Loucy (cell line): ENCODE measurements around the gene ATXN7L1.
A peak's percentile ranks its signal among the peaks of the same experiment; 100 is the strongest.

ENCODE experiments used
- H2AFZ ChIP-seq: fragments of 200-600 bp; sonication (generic); 2 replicates; pipeline ENCODE4 v1.6.0; 2016; ENCODE audit warnings: antibody characterized with exemption, mild to moderate bottlenecking, low read length, moderate library complexity
- H3F3A ChIP-seq: fragments of 200-600 bp; 2 replicates; pipeline ENCODE4 v1.6.0; 2016; ENCODE audit warnings: antibody characterized with exemption, low read depth, mild to moderate bottlenecking
- H3K27me3 ChIP-seq: fragments of 200-600 bp; sonication (generic); 2 replicates; pipeline ENCODE4 v1.6.1; 2014; ENCODE audit warnings: low read length, mild to moderate bottlenecking; ENCODE audit not compliant: insufficient read depth, poor library complexity, severe bottlenecking
- H3K36me3 ChIP-seq: fragments of 200-600 bp; sonication (generic); 2 replicates; pipeline ENCODE4 v1.6.1; 2016; ENCODE audit warnings: low read length; ENCODE audit not compliant: insufficient read depth
- H3K4me1 ChIP-seq: fragments of 200-600 bp; sonication (generic); 2 replicates; pipeline ENCODE4 v1.5.1; 2014; ENCODE audit warnings: low read length, mild to moderate bottlenecking; ENCODE audit not compliant: insufficient read depth, poor library complexity, severe bottlenecking
- H3K4me2 ChIP-seq: fragments of 200-600 bp; sonication (generic); 2 replicates; pipeline ENCODE4 v1.6.0; 2014; ENCODE audit warnings: antibody characterized with exemption, low read length, low read depth, mild to moderate bottlenecking; ENCODE audit not compliant: poor library complexity, severe bottlenecking
- H3K4me3 ChIP-seq: fragments of 200-600 bp; sonication (generic); 2 replicates; pipeline ENCODE4 v1.5.1; 2014; ENCODE audit warnings: low read length, mild to moderate bottlenecking, mixed read lengths; ENCODE audit not compliant: poor library complexity, severe bottlenecking
- H3K79me2 ChIP-seq: fragments of 200-600 bp; sonication (generic); 2 replicates; pipeline ENCODE4 v1.6.1; 2014; ENCODE audit warnings: low read length; ENCODE audit not compliant: insufficient read depth
- H3K9ac ChIP-seq: fragments of 200-600 bp; sonication (generic); 2 replicates; pipeline ENCODE4 v1.6.0; 2014; ENCODE audit warnings: mild to moderate bottlenecking, low read depth, low read length, moderate library complexity; ENCODE audit not compliant: poor library complexity, severe bottlenecking
- H3K9me2 ChIP-seq: fragments of 200-600 bp; sonication (generic); replicated peaks from 2 replicates; pipeline ENCODE4 v1.6.1; 2016; ENCODE audit warnings: low read depth, low read length, mixed read lengths
- H3K9me3 ChIP-seq: fragments of 200-600 bp; sonication (generic); 2 replicates; pipeline ENCODE4 v1.6.1; 2014; ENCODE audit warnings: mild to moderate bottlenecking, antibody characterized with exemption, low read length, low read depth; ENCODE audit not compliant: insufficient read depth
- H4K20me1 ChIP-seq: fragments of 200-600 bp; sonication (generic); 2 replicates; pipeline ENCODE4 v1.6.0; 2014; ENCODE audit warnings: antibody characterized with exemption, low read length, mild to moderate bottlenecking; ENCODE audit not compliant: insufficient read depth, poor library complexity, severe bottlenecking
- CTCF ChIP-seq: fragments of 200-600 bp; sonication (generic); conservative IDR thresholded peaks from 2 replicates; pipeline ENCODE4 v1.5.1; 2014; ENCODE audit warnings: mild to moderate bottlenecking, antibody characterized with exemption, low read length
- EZH2phosphoT487 ChIP-seq: fragments of 200-600 bp; IDR thresholded peaks from 2 replicates; pipeline ENCODE4 v1.6.1; 2018; ENCODE audit warnings: antibody characterized with exemption, mild to moderate bottlenecking, moderate library complexity, borderline replicate concordance

Gene ATXN7L1

GRCh38 chr7:105876091-105876963 is at the start of gene ATXN7L1:
ATXN7L1 (minus strand) TSS chr7:105876599; CDS start chr7:105876558, 41 bp downstream.
- H3K9ac ChIP-seq: peak within 1 kb of the TSS; percentile 75
- H3K4me1 ChIP-seq: peaks cover 14% of the 10 kb centered on the region
- no peaks in the 10 kb centered on the region for H3K9me3 ChIP-seq
- H4K20me1 ChIP-seq: no peaks in the 10 kb centered on the region
- H3K4me2 ChIP-seq: peak within 1 kb of the TSS; percentile 78
- H3F3A ChIP-seq: no peaks in the 10 kb centered on the region
- peaks cover 22% of the 10 kb centered on the region for H3K27me3 ChIP-seq
- H3K79me2 ChIP-seq: no peaks in the 10 kb centered on the region
- H2AFZ ChIP-seq: peak within 1 kb of the TSS; percentile 99
- peak within 1 kb of the TSS; percentile 78 for H3K4me3 ChIP-seq
- H3K36me3 ChIP-seq: no peaks in the 10 kb centered on the region
- H3K9me2 ChIP-seq: no peaks in the 10 kb centered on the region
- no peak for TF ChIP-seq EZH2phosphoT487
- TF ChIP-seq CTCF: peak; percentile 14; the same call in 1 of the 2 replicates

- Histone ChIP-seq H3K36me3 (no peaks in the 10 kb centered on the region), H3K79me2 (no peaks in the 10 kb centered on the region), H2AFZ (no peak overlapping the region), H3K4me3 (no peak overlapping the region), H3K27me3 (no peaks in the 10 kb centered on the region), H3K9me3 (no peaks in the 10 kb centered on the region), H3K4me2 (no peak overlapping the region), H3K9ac (no peak overlapping the region), H3F3A (no peaks in the 10 kb centered on the region), H3K9me2 (no peaks in the 10 kb centered on the region), H3K4me1 (no peaks in the 10 kb centered on the region), H4K20me1 (no peaks in the 10 kb centered on the region)
- TF ChIP-seq EZH2phosphoT487: no peak
- no peak for TF ChIP-seq CTCF
These were observed 49.7 kb upstream of the ATXN7L1 start for GRCh38 chr7:105926131-105926530.

- Histone ChIP-seq H3K4me2 (no peak overlapping the region), H4K20me1 (no peaks in the 10 kb centered on the region), H2AFZ (no peak overlapping the region), H3K79me2 (no peaks in the 10 kb centered on the region), H3K27me3 (no peaks in the 10 kb centered on the region), H3K9ac (no peak overlapping the region), H3F3A (no peaks in the 10 kb centered on the region), H3K9me3 (no peaks in the 10 kb centered on the region), H3K36me3 (no peaks in the 10 kb centered on the region), H3K9me2 (no peaks in the 10 kb centered on the region), H3K4me1 (no peaks in the 10 kb centered on the region), H3K4me3 (no peak overlapping the region)
- TF ChIP-seq EZH2phosphoT487 (no peak), CTCF (no peak)
These were observed 48.5 kb upstream of the ATXN7L1 start for GRCh38 chr7:105924945-105925344.
